Loucy (cell line): ENCODE measurements around the gene PKD1L1.
"Not testable (repeated sequence)": the region's sequence is repeated elsewhere in the genome, so short reads cannot be mapped to it uniquely, and the experiment has no call there.

Experiments used
- H2AFZ ChIP-seq: fragments of 200-600 bp; sonication (generic); 2 replicates; pipeline ENCODE4 v1.6.0; 2016; ENCODE audit warnings: antibody characterized with exemption, mild to moderate bottlenecking, low read length, moderate library complexity
- H3F3A ChIP-seq: fragments of 200-600 bp; 2 replicates; pipeline ENCODE4 v1.6.0; 2016; ENCODE audit warnings: antibody characterized with exemption, low read depth, mild to moderate bottlenecking
- H3K27me3 ChIP-seq: fragments of 200-600 bp; sonication (generic); 2 replicates; pipeline ENCODE4 v1.6.1; 2014; ENCODE audit warnings: low read length, mild to moderate bottlenecking; ENCODE audit not compliant: insufficient read depth, poor library complexity, severe bottlenecking
- H3K36me3 ChIP-seq: fragments of 200-600 bp; sonication (generic); 2 replicates; pipeline ENCODE4 v1.6.1; 2016; ENCODE audit warnings: low read length; ENCODE audit not compliant: insufficient read depth
- H3K4me1 ChIP-seq: fragments of 200-600 bp; sonication (generic); 2 replicates; pipeline ENCODE4 v1.5.1; 2014; ENCODE audit warnings: low read length, mild to moderate bottlenecking; ENCODE audit not compliant: insufficient read depth, poor library complexity, severe bottlenecking
- H3K4me2 ChIP-seq: fragments of 200-600 bp; sonication (generic); 2 replicates; pipeline ENCODE4 v1.6.0; 2014; ENCODE audit warnings: antibody characterized with exemption, low read length, low read depth, mild to moderate bottlenecking; ENCODE audit not compliant: poor library complexity, severe bottlenecking
- H3K4me3 ChIP-seq: fragments of 200-600 bp; sonication (generic); 2 replicates; pipeline ENCODE4 v1.5.1; 2014; ENCODE audit warnings: low read length, mild to moderate bottlenecking, mixed read lengths; ENCODE audit not compliant: poor library complexity, severe bottlenecking
- H3K79me2 ChIP-seq: fragments of 200-600 bp; sonication (generic); 2 replicates; pipeline ENCODE4 v1.6.1; 2014; ENCODE audit warnings: low read length; ENCODE audit not compliant: insufficient read depth
- H3K9ac ChIP-seq: fragments of 200-600 bp; sonication (generic); 2 replicates; pipeline ENCODE4 v1.6.0; 2014; ENCODE audit warnings: mild to moderate bottlenecking, low read depth, low read length, moderate library complexity; ENCODE audit not compliant: poor library complexity, severe bottlenecking
- H3K9me2 ChIP-seq: fragments of 200-600 bp; sonication (generic); replicated peaks from 2 replicates; pipeline ENCODE4 v1.6.1; 2016; ENCODE audit warnings: low read depth, low read length, mixed read lengths
- H3K9me3 ChIP-seq: fragments of 200-600 bp; sonication (generic); 2 replicates; pipeline ENCODE4 v1.6.1; 2014; ENCODE audit warnings: mild to moderate bottlenecking, antibody characterized with exemption, low read length, low read depth; ENCODE audit not compliant: insufficient read depth
- H4K20me1 ChIP-seq: fragments of 200-600 bp; sonication (generic); 2 replicates; pipeline ENCODE4 v1.6.0; 2014; ENCODE audit warnings: antibody characterized with exemption, low read length, mild to moderate bottlenecking; ENCODE audit not compliant: insufficient read depth, poor library complexity, severe bottlenecking
- CTCF ChIP-seq: fragments of 200-600 bp; sonication (generic); conservative IDR thresholded peaks from 2 replicates; pipeline ENCODE4 v1.5.1; 2014; ENCODE audit warnings: mild to moderate bottlenecking, antibody characterized with exemption, low read length
- EZH2phosphoT487 ChIP-seq: fragments of 200-600 bp; IDR thresholded peaks from 2 replicates; pipeline ENCODE4 v1.6.1; 2018; ENCODE audit warnings: antibody characterized with exemption, mild to moderate bottlenecking, moderate library complexity, borderline replicate concordance

The PKD1L1 gene

GRCh38 chr7:47794016-47794415 lies 154.2 kb downstream of the PKD1L1 start:
- no peak for TF ChIP-seq CTCF
- TF ChIP-seq EZH2phosphoT487 = no peak
- no peak overlapping the region for H3K4me3 ChIP-seq
- H2AFZ ChIP-seq = no peak overlapping the region
- no peaks in the 10 kb centered on the region for H3K36me3 ChIP-seq
- H3F3A ChIP-seq = no peaks in the 10 kb centered on the region
- no peak overlapping the region for H3K4me2 ChIP-seq
- H3K9ac ChIP-seq = no peak overlapping the region
- H3K79me2 ChIP-seq = no peaks in the 10 kb centered on the region
- H3K9me2 ChIP-seq = no peaks in the 10 kb centered on the region
- no peaks in the 10 kb centered on the region for H4K20me1 ChIP-seq
- no peaks in the 10 kb centered on the region for H3K27me3 ChIP-seq
- no peaks in the 10 kb centered on the region; the same call in 1 of the 2 replicates for H3K9me3 ChIP-seq
- H3K4me1 ChIP-seq = no peaks in the 10 kb centered on the region

- not testable (repeated sequence) for H3K79me2 ChIP-seq, H3F3A ChIP-seq, H3K9ac ChIP-seq, H3K9me2 ChIP-seq, H3K9me3 ChIP-seq, H3K4me2 ChIP-seq, H2AFZ ChIP-seq, H3K36me3 ChIP-seq, H3K4me1 ChIP-seq, H3K4me3 ChIP-seq, H3K27me3 ChIP-seq, H4K20me1 ChIP-seq
Measured at GRCh38 chr7:47793186-47793585, 155.1 kb downstream of the PKD1L1 start.

GRCh38 chr7:47792521-47793121 lies 155.6 kb downstream of the PKD1L1 start:
- Histone ChIP-seq H3F3A (no peaks in the 10 kb centered on the region), H3K36me3 (no peaks in the 10 kb centered on the region), H3K27me3 (no peaks in the 10 kb centered on the region), H3K79me2 (no peaks in the 10 kb centered on the region), H3K4me2 (no peak overlapping the region), H3K9ac (no peak overlapping the region), H3K4me1 (no peaks in the 10 kb centered on the region), H2AFZ (no peak overlapping the region), H4K20me1 (no peaks in the 10 kb centered on the region), H3K4me3 (no peak overlapping the region), H3K9me2 (no peaks in the 10 kb centered on the region), H3K9me3 (no peaks in the 10 kb centered on the region; the same call in 1 of the 2 replicates)
- TF ChIP-seq EZH2phosphoT487 (no peak), CTCF (no peak)

- Histone ChIP-seq H3K9me2 (no peaks in the 10 kb centered on the region), H3K4me2 (no peak overlapping the region), H3K9ac (no peak overlapping the region), H3K27me3 (no peaks in the 10 kb centered on the region), H3F3A (no peaks in the 10 kb centered on the region), H2AFZ (no peak overlapping the region), H3K36me3 (no peaks in the 10 kb centered on the region), H3K9me3 (no peaks in the 10 kb centered on the region; the same call in 1 of the 2 replicates), H3K4me1 (no peaks in the 10 kb centered on the region), H3K4me3 (no peak overlapping the region), H4K20me1 (no peaks in the 10 kb centered on the region), H3K79me2 (no peaks in the 10 kb centered on the region)
- TF ChIP-seq CTCF (no peak), EZH2phosphoT487 (no peak)
Measured at GRCh38 chr7:47791682-47792081, 156.6 kb downstream of the PKD1L1 start.
